GM12801 (cell line): ENCODE data around the gene SSBP4.

Experiments used
- CTCF ChIP-seq: IDR thresholded peaks from one replicate; pipeline ENCODE4 v1.5.1; 2011; ENCODE audit warnings: control low read depth; ENCODE audit not compliant: insufficient read length; ENCODE audit errors: extremely low read depth

SSBP4 gene

GRCh38 chr19:18430417-18431144 lies 11.4 kb downstream of the SSBP4 start:
- TF ChIP-seq CTCF, result no peak

- TF ChIP-seq CTCF, result no peak
Observed at GRCh38 chr19:18431351-18432197, 12.4 kb downstream of the SSBP4 start.

- no peak for TF ChIP-seq CTCF
Observed at GRCh38 chr19:18432275-18433014, 13.2 kb downstream of the SSBP4 start.

GRCh38 chr19:18433015-18433691 lies 14.0 kb downstream of the SSBP4 start:
- no peak for TF ChIP-seq CTCF

GRCh38 chr19:18433735-18434398 lies 14.7 kb downstream of the SSBP4 start:
- TF ChIP-seq CTCF, result no peak

- no peak for TF ChIP-seq CTCF
Observed at GRCh38 chr19:18434411-18435175, 15.4 kb downstream of the SSBP4 start.
